CD4-positive, alpha-beta T cell treated with Interleukin-4 for 1 hour (primary cell): Measurements from ENCODE around the gene PRSS33.

ENCODE experiments used
- DNase-seq, 2 donors: peaks; one replicate each; pipeline ENCODE4 v3.0.0-alpha.2; 2020 to 2022

The PRSS33 gene

DNA sequence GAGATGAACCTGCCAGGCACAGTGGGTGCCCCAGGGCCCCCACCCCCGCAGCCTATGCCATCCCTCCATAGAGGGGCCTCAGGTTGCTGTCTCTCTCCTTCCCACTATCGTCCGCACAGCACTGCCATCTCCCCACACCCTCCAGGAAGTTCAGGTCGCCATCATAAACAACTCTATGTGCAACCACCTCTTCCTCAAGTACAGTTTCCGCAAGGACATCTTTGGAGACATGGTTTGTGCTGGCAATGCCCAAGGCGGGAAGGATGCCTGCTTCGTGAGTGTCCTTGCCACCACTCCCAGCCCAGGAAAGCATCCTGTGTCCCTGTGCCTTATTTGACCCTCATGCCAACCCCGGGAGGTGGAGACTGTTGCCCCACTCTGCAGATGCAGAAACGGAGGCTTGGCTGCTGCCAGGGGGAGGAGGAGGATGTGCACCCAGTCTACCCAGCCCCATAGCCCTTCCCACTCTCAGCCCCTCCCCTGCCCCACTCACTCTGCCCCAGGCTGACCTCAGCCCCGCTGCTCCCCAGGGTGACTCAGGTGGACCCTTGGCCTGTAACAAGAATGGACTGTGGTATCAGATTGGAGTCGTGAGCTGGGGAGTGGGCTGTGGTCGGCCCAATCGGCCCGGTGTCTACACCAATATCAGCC, 33.6 kb upstream of the PRSS33 start:
- DNase-seq = no peak

DNA sequence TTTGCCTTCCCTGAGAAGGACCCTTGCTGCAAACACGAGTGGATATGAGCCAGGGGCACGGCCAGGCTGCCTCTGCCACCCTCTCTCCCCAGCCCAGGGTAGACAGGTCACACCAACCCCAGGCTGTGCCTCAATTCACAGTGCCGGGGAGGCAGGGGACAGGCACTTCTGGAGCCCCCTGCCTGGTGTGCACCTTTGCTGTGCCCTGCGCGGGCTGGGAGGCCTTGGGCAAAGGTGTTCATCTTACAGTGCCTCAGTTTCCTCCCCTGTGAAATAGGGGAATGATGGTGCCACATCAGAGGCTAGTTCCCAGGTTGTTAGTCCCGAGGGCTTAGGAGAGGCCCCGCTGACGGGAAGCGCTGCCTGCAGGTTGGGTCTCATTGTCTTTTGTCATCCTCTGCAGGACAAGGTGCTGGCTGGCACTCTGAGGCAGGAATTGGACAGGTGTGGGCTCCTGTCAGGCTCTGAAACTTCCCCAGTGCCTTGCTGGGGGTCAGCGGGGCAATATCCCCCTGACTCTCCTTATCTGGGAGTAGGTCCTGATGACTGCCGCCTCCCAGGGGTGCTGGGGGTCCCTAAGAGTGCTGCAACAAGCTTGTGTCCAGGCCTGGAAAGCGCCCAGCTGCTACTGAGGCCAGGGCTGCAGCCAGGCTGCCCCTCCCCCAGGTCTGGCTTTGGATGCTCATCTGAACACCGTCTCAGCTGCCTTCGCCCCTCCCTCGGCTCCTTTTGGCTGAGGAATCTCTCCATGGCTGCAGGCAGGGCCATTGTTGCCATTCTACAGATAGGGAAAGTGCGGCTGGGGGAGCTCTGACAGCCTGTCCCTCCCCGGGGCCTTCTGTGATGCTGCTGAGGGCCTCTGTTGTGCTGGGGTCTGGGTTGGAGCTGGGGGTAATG, 32.8 kb upstream of the PRSS33 start:
- no peak for DNase-seq

DNA sequence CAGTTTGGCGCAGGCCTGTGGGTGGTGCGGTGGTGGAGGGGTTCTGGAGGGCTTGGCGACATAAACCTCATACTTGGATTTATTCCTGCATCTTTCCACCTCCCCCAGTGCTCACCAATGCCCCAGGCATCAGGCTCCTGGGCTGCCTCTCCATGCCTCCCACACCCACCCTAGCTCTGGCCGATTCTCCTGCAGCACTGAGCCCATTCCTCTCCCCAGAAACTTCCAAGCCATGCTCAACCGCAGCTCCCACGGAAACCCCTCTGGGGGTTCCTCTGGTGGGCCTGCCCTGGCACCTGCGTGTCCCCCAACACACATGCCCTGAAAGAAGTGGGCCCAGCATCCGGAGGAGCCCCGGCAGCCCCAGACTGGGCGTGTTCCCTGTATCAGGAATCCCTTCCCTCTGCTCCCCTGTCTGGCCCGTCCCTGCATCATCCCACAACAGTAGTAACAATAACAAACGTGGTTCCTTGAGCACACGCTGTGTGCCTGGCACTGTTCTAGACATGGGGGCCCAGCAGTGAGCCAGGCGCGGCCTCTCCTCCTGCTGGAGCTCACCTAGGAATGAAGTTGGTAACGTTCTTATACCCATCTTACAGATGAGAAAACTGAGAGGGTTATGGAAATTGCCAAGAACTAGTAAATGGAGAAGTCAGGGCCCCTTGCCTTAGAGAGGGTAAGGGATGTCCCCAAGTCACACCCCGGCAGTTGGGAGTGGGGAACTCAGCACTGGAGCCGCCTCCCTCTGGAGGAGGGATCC, 32.0 kb upstream of the PRSS33 start:
- DNase-seq = no peak

DNA sequence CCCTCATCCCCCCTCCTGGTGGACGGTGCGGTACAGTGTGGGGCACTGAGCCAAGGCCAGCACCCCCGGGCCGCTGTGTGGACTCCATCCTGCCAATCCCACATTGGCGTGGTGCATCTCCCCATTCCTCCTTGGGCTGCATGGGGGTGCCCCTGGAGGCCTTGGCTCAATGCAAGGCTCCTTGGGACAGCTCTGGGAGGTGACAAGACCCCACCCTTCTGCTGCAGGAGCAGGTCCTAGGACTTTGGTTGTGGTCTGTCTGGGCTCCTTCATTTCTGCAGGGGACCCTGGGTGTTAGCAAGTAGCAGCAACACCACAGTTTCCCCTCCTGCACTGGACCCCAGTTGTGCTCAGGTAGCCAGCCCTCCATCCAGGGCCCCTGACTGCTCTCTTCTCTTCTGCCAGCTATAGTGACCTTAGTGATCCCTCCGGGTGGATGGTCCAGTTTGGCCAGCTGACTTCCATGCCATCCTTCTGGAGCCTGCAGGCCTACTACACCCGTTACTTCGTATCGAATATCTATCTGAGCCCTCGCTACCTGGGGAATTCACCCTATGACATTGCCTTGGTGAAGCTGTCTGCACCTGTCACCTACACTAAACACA, 31.0 kb upstream of the PRSS33 start:
- no peak for DNase-seq

- no peak for DNase-seq
These were observed 30.2 kb upstream of the PRSS33 start for GRCh38 chr16:2817340-2818271.

DNA sequence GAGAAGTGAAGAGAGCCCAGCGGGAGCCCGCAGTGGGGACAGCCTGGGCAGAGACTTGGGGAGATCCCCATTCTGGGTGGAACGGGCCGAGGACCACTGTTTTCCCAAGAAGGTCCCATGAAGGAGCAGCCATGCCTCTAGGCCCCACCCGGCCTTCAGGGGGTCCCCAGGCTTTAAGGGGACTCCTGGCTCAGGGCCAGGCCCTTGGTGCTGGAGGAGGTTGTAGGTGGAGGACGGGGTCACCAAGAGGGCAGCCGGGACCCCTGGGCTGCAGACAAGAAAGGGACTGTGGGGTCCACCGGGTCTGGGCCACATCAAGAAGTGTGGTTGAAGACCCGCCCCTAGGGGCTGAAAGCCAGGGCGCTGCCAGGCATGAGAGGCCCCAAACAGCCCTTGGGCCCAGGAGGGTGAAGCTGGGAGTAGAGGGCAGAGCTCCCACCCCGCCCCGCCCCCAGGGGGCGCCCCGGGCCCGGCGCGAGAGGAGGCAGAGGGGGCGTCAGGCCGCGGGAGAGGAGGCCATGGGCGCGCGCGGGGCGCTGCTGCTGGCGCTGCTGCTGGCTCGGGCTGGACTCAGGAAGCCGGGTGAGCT, 29.5 kb upstream of the PRSS33 start, which contains the start of gene PRSS21:
TSS of gene PRSS21 (plus strand) at position 487 of the 589 bp plus-strand sequence. CDS start at position 519, 32 bp downstream.
- DNase-seq = peak; percentile 35 to 47

DNA sequence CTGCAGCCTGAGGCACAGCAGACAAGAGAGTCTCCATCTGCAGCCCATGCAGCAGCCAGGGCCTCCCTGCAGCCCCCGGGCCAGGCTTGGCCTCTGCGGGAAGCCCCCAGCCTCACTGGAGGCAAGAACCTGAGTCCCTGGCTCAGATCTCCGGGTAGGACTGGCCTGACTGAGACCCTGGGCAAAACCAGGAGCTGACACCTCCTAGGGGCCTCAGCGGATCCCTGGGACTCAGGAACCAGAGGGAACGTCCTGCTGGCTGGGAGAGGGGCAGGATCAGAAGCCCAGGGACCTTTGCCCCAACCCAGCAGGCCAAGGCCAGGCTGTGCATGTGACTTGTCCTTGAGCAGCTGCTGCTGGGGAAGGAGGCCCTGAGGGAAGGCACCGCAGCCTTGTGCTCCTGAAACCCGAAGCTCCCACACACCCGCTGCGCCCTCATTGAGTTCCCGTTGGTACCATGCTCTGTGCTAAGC, 28.0 kb upstream of the PRSS33 start:
- DNase-seq = no peak

GRCh38 chr16:2814551-2815298, 27.4 kb upstream of the PRSS33 start:
- DNase-seq = no peak

DNA sequence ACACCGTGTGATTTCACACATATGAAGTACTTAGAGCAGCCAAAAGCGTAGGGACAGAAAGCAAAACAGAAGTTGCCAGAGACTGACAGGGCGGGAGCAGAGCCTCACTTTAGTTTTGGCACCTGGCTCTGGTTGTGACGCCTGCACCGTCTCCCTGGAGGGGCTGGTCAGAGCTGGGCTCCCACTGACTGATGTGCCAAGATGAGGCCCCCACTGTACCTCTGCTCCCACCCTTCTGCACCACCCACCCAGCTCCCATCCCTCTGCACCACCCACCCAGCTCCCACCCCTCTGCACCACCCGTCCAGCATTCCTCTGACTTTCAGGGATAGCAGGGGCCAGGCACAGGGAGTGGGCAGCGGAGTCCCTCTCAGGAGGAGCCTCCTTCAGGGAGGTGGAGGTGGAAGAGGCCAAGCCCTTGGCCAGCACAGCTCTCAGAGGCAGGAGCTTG, 26.4 kb upstream of the PRSS33 start:
- no peak for DNase-seq

DNA sequence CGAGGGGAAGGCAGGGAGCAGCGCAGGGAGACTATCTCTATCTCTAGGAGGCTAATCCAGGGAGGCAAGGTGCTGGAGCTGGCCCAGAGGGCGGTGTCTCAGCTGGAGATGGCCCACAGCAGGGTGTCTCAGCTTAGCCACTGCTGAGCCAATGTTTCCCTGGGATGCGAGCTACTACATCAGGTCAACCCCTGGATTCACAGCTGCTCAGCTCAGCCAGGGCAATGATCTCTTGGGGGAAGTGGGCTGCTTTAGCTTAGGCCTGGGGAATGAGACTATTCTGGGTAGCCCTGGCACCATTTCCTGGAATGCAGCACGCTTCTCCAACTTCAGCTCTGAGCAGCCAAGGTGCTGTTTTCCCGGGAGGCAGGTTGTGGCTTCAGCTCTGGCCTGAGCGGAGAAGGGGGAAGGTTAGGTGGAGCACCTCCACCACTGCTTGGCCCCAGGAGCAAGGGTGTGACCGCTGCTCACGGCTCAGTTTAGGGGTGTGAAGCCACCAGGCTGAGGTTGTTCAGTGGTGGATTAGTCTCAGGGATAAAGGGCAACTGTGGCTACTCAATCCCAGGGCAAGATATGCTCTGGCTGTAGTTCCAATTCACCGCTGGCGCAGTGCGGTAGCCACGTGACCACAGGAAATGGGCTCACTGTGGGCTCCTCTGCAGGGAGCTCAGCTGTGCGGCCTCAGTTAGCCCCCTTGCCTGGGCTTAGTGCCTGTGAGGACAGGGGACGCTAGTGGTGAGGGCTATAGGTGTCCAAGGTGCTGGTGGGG, 24.5 kb upstream of the PRSS33 start:
- no peak for DNase-seq

GRCh38 chr16:2810651-2811050, 23.3 kb upstream of the PRSS33 start:
- DNase-seq = no peak

DNA sequence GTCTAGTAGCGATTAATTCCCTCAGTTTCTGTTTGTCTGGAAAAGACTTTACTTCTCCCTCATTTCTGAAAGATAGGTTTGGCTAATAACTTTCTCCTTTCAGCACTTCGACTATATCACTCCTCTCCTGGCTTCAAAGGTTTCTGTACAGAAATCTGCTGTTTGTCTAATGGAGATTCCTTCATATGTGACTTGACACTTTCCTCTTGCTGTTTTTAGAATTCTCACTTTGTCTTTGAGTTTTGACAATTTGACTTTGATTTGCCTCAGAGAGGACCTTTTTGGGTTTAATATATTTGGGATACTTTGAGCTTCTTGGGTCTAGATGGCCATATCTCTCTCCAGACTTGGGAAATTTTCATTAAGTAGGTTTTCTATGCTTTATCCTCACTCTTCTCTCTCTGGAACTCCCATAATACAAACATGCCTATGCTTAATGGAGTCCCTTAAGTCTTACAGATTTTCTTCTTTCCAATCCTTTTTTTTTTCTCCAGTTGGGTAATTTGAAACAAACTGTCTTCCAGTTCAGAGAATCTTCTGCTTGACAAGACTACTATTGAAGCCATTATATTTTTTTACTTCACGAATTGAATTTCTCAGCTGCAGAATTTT, 21.9 kb upstream of the PRSS33 start:
- DNase-seq = no peak

DNA sequence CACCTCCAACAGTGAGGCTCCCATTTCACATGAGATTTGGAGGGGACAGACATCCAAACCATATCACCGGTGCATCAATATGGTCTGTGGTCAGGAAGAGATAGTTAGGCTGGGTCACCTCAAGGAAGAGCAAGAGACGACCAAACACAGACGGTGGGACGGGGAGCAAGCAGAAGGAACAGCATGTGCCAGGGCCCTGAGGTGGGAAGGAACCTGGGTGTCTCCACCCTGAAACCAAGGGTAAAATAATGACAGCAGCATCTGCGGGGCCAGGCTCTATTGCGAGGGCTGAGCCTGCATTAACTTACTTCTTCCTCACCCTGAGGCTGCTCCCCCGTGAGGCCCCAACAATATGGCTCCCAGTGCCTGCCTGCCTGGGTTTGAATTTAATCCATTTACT, 20.8 kb upstream of the PRSS33 start:
- DNase-seq = no peak

DNA sequence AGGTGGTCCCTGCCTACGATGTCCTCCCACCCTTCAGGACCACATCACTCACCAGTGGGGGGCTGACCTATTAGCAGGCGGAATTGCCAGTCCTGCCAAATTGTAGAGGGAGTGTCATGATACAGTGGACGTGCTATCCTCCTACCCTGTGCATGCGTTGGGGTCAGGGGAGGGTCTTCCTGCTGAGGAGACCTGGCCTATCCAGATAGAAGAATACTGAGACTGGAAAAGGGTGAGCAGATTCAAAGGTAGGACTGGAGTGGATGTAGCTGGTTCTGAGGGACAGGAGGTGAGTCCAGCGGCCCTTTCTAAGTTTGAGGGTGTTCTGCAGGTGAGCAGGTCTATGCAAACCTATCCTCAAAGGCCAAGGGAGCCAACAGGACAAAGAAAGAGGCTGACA, 18.9 kb upstream of the PRSS33 start:
- no peak for DNase-seq

DNA sequence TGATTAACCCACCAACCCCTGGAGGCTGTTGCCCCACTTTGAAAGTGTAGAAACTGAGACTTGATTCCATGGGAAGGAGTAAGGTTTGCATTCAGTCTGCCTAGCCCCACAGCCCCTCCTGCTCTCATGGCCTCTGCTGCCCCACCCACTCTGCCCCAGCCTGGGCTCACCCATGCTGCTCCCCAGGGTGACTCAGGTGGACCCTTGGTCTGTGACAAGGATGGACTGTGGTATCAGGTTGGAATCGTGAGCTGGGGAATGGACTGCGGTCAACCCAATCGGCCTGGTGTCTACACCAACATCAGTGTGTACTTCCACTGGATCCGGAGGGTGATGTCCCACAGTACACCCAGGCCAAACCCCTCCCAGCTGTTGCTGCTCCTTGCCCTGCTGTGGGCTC, 17.4 kb upstream of the PRSS33 start:
- no peak for DNase-seq

DNA sequence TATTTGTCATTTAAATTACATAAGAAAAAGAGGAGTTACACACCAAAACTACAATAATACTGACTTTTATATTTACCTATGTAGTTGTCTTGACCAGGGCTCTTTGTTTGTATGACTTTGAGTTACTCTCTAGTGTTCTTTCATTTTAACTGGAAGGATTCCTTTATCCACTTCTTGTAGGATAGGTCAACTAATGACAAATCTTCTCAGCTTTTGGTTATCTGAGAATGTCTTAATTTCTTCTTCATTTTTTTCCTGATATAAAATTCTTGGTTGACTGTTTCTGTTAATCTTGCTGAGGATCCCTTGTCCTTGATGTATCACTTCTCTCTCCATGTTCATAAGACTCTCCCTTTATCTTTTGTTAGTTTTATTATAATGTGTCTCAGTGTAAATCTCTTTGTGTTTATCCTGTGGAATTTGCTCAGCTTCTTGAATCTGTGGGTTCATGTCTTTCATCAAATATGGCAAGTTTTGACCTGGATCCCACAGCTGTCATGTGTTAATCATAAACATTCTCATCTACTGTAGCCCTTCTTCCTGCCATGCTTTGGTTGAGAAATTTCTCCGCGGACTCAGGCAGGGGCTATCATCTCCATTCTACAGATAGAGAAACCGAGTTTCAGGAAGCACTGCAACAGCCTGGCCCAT, 16.3 kb upstream of the PRSS33 start:
- DNase-seq = no peak

DNA sequence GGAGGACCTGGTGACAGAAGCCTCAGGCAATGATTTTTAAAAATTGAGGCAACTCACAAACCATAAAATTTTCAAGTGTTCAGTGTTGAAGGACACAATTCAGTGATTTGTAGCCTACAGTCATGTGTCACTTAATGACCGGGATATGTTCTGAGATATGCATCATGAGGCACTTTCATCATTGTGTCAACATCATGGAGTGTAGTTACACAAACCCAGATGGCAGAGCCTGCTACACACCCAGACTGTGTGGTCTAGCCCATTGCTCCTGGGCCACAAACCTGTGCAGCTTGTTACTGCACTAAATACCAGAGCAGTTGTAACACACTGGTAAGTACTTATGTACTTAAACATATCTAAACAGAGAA, 12.5 kb upstream of the PRSS33 start:
- DNase-seq = no peak

DNA sequence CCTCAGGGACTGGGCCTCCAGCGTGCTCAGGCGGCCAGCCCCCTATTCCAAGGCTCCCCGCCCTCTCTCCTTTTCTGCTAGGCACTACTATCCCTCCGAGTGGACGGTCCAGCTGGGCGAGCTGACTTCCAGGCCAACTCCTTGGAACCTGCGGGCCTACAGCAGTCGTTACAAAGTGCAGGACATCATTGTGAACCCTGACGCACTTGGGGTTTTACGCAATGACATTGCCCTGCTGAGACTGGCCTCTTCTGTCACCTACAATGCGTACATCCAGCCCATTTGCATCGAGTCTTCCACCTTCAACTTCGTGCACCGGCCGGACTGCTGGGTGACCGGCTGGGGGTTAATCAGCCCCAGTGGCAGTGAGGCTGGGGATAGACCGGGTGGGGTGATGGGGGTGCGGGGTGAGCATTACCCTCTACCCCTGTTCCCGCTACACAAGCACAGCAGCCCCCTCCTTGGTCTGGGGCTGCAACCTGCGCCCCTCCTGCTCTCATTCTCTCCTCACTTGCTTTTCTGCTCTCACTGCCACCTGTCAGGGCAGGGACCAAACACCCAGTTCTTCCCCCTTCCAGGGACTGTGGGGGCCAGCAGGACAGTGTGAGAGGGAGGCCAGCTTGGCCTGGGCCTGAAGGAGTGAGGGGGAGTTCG, 12.0 kb upstream of the PRSS33 start:
- DNase-seq = no peak
